Glutamatergic neuron (in vitro differentiated cells): ENCODE data around the gene NFIC. TPM values are rescaled to one million over a fixed set of nuclear protein-coding genes. Genes with fewer than 3 reads are reported as not detected.

Source experiments
- DNase-seq: peaks from one replicate; pipeline ENCODE4 v3.0.0; 2022
- H3K27ac Mint-ChIP-seq: one replicate; pipeline ENCODE4 v1.8.0; 2020; ENCODE audit warnings: mild to moderate bottlenecking, mixed read lengths, inconsistent platforms; ENCODE audit not compliant: unreplicated experiment
- H3K27me3 Mint-ChIP-seq: one replicate; pipeline ENCODE4 v1.8.0; 2020; ENCODE audit warnings: mild to moderate bottlenecking, moderate library complexity, mixed read lengths, inconsistent platforms; ENCODE audit not compliant: unreplicated experiment
- H3K36me3 Mint-ChIP-seq: one replicate; pipeline ENCODE4 v1.8.0; 2020; ENCODE audit warnings: mild to moderate bottlenecking, mixed read lengths, inconsistent platforms; ENCODE audit not compliant: unreplicated experiment
- H3K4me1 Mint-ChIP-seq: one replicate; pipeline ENCODE4 v1.8.0; 2020; ENCODE audit warnings: mild to moderate bottlenecking, low read depth, mixed read lengths, inconsistent platforms; ENCODE audit not compliant: unreplicated experiment
- H3K4me3 Mint-ChIP-seq: one replicate; pipeline ENCODE4 v1.8.0; 2020; ENCODE audit warnings: mild to moderate bottlenecking, mixed read lengths, inconsistent platforms; ENCODE audit not compliant: unreplicated experiment
- H3K9me3 Mint-ChIP-seq: one replicate; pipeline ENCODE4 v1.8.0; 2020; ENCODE audit warnings: mild to moderate bottlenecking, moderate library complexity, mixed read lengths, inconsistent platforms; ENCODE audit not compliant: unreplicated experiment
- CTCF ChIP-seq: fragments of 200-600 bp; sonication (generic); IDR thresholded peaks from one replicate; pipeline ENCODE4 v1.5.0; 2021; ENCODE audit not compliant: partially characterized antibody, unreplicated experiment
- total RNA-seq: library from RNA; stranded (reverse); fragmentation: NEBNext Ultra II Directional; extraction: Animal tissue kit (Norgen Biotek cat#: 25700); gene quantifications from one replicate; pipeline ENCODE4 v1.2.1, GENCODE V29; 2021; ENCODE audit not compliant: unreplicated experiment

NFIC gene
- total RNA-seq, 1 donor from 2014 or later = 2.0 TPM

DNA sequence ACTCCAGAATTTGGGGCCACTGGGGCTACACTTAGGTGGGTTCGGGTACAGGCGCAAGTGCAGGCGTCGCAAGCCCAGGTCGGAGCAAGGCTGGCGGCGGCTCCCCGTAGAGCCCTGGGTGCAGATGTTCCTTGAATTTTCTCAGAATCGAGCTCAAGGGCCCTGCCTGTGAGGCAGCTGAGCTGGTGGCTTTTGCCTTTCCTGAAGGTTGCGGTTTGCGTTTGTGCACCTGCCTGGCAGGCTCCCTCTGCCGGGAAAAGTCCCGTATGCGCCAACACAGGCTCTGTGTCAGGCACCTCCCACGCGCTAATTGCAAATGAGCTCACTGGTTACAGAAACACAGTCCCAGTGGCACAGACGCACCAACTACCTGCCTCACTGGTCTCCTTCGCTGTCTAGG is 128.2 kb downstream of the NFIC start:
- DNase-seq = no peak
- Mint-ChIP-seq H3K4me1 (no peaks in the 10 kb centered on the region), H3K27ac (no peak overlapping the region), H3K27me3 (no peaks in the 10 kb centered on the region), H3K4me3 (no peak overlapping the region), H3K36me3 (no peaks in the 10 kb centered on the region), H3K9me3 (no peaks in the 10 kb centered on the region)
- TF ChIP-seq CTCF = no peak

- Mint-ChIP-seq H3K4me1 (peaks cover 2% of the 10 kb centered on the region), H3K36me3 (no peaks in the 10 kb centered on the region), H3K9me3 (no peaks in the 10 kb centered on the region), H3K4me3 (no peak overlapping the region), H3K27ac (no peak overlapping the region), H3K27me3 (peaks cover 4% of the 10 kb centered on the region)
- no peak for TF ChIP-seq CTCF
- DNase-seq = no peak
Measured at GRCh38 chr19:3496392-3497273, 130.2 kb downstream of the NFIC start.

GRCh38 chr19:3497757-3498520 is 131.6 kb downstream of the NFIC start:
- no peak for DNase-seq
- H3K27me3 Mint-ChIP-seq = peaks cover 4% of the 10 kb centered on the region

DNA sequence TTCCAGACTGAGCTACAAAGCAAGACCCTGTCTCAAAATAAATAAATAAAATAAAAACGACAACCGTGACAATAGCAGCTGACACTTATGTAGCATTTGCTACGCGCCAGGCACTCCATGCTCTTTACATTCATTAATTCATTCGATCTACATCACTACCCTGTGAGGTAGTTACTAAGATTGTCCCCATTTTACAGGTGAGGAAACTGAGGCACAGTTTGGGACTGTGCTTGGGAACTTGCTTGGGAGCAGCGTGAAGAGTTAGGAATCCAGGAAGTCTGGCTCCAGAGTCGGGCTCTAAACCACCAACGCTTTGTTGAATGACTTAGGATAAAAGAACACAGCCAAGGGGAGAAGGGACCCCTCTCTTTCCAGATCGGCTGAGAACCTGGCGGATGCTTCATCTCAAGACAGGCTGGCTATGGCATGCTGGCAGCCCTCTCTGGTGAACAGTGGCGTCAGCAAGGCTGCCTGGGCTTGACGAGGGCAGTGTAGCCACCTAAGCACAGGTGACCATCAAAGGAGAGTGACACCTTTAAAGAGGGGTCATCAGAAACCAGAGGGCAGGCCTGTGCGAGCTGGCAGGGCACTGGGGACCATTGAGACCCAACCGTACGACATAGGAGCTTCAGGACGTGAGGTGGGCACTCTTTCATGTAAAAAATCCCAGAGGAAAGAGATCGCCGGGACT is 133.5 kb downstream of the NFIC start:
- no peak for DNase-seq
- peak overlapping the region; percentile 43 for H3K27ac Mint-ChIP-seq
- peaks cover 4% of the 10 kb centered on the region for H3K27me3 Mint-ChIP-seq
- H3K36me3 Mint-ChIP-seq = no peaks in the 10 kb centered on the region
- peak overlapping the region; percentile 98 for H3K4me3 Mint-ChIP-seq
- peaks cover 2% of the 10 kb centered on the region for H3K9me3 Mint-ChIP-seq
- H3K4me1 Mint-ChIP-seq = peaks cover 2% of the 10 kb centered on the region
- TF ChIP-seq CTCF = no peak

More at GRCh38 chr19:3497757-3498520, 131.6 kb downstream of the NFIC start:
- Mint-ChIP-seq H3K36me3 (no peaks in the 10 kb centered on the region), H3K4me3 (no peak overlapping the region), H3K4me1 (peaks cover 2% of the 10 kb centered on the region), H3K27ac (peak overlapping the region; percentile 33), H3K9me3 (no peaks in the 10 kb centered on the region)
- no peak for TF ChIP-seq CTCF
